Measurements from ENCODE around the gene CDH26. TPM values are rescaled to one million over a fixed set of nuclear protein-coding genes. Genes with fewer than 3 reads are reported as not detected.

The CDH26 gene
- total and polyA plus RNA-seq, 10 of the 15 experiments (the other 5 are each of a cell fraction or from before 2014, with no cell fraction given): 0.03 to 0.19 (median 0.08) TPM; not detected in 4

DNA sequence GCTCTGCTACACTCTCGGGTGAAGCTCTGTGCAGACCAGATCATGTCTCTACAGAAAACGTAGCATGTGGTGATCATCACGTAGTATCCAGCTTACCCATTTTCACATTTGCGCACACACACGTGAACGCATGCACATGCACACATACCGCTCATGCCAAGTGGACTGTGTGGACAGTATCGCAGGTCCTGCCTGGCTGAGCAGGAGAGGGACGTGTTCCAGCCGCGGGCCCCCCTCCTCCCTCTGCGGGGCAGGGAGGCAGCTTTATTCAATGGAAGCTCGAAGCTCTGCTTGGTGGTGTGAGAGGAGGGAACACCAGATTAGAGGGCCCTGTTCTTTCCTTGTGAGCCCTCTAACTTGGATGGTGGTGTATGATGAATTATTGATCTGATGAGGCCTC is 51.1 kb downstream of the CDH26 start (continued):
- TF ChIP-seq, protein P1, sequence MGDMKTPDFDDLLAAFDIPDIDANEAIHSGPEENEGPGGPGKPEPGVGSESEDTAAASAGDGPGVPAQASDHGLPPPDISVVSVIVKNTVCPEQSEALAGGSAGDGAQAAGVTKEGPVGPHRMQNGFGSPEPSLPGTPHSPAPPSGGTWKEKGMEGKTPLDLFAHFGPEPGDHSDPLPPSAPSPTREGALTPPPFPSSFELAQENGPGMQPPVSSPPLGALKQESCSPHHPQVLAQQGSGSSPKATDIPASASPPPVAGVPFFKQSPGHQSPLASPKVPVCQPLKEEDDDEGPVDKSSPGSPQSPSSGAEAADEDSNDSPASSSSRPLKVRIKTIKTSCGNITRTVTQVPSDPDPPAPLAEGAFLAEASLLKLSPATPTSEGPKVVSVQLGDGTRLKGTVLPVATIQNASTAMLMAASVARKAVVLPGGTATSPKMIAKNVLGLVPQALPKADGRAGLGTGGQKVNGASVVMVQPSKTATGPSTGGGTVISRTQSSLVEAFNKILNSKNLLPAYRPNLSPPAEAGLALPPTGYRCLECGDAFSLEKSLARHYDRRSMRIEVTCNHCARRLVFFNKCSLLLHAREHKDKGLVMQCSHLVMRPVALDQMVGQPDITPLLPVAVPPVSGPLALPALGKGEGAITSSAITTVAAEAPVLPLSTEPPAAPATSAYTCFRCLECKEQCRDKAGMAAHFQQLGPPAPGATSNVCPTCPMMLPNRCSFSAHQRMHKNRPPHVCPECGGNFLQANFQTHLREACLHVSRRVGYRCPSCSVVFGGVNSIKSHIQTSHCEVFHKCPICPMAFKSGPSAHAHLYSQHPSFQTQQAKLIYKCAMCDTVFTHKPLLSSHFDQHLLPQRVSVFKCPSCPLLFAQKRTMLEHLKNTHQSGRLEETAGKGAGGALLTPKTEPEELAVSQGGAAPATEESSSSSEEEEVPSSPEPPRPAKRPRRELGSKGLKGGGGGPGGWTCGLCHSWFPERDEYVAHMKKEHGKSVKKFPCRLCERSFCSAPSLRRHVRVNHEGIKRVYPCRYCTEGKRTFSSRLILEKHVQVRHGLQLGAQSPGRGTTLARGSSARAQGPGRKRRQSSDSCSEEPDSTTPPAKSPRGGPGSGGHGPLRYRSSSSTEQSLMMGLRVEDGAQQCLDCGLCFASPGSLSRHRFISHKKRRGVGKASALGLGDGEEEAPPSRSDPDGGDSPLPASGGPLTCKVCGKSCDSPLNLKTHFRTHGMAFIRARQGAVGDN (IDR thresholded peaks at IDR 0.05): no peak
- TF ChIP-seq, protein P2, sequence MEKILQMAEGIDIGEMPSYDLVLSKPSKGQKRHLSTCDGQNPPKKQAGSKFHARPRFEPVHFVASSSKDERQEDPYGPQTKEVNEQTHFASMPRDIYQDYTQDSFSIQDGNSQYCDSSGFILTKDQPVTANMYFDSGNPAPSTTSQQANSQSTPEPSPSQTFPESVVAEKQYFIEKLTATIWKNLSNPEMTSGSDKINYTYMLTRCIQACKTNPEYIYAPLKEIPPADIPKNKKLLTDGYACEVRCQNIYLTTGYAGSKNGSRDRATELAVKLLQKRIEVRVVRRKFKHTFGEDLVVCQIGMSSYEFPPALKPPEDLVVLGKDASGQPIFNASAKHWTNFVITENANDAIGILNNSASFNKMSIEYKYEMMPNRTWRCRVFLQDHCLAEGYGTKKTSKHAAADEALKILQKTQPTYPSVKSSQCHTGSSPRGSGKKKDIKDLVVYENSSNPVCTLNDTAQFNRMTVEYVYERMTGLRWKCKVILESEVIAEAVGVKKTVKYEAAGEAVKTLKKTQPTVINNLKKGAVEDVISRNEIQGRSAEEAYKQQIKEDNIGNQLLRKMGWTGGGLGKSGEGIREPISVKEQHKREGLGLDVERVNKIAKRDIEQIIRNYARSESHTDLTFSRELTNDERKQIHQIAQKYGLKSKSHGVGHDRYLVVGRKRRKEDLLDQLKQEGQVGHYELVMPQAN (conservative IDR thresholded peaks at IDR 0.05): no peak

DNA sequence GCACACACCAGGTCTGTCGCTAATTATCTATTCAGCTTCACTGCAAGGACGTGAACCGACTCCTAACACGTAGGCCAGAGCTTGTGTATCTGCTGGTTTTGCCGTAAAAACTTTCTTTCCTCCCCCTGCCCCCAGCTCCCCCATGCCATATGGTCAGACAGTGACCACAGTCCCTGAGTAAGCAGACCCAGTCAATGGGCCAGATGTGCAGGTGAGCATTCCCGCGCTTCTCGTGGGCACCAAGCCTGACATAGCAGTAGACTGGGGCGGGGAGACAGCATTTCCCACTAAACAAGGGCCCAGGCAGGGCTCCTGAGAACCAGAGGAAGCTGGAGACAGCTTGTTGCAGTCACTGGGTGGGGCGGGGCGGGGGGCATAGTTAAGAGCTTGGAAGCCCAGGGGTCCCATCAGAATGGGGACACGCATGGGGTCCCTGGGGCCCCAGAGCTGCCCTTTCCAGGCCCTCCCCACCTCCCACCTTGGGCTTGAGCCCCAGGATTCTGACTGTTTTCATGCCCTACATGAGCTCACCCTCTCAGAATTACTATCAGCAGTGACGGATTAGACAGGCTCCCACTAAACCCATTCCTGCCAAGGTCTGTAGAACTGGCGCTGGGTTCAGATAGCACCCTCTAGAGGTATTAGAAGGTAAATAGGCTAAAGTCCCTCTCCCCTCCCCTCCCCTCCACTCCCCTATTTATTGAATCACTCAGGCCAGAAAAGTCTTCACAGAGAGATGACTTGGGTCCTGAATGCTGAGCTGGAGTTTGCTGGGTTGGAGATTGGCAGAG is 51.8 kb downstream of the CDH26 start:
- POLR2A ChIA-PET: no interaction called here
- Histone ChIP-seq H4K20me1 (ENCODE audit: control insufficient read depth, insufficient read depth) (no peaks in the 10 kb centered on the region), H3K4me1 (ENCODE audit: control insufficient read depth, insufficient read depth, low read length) (no peaks in the 10 kb centered on the region), H3K9me3 (replicated peaks; ENCODE audit: control insufficient read depth, insufficient read depth, low read length) (no peaks in the 10 kb centered on the region), H3K27ac (ENCODE audit: control insufficient read depth, insufficient read depth) (no peak overlapping the region), H3K36me3 (ENCODE audit: control insufficient read depth in 2 of 2, insufficient read depth in 2 of 2, low read length in 1 of 2) (no peaks in the 10 kb centered on the region), H3K27me3 (replicated peaks in 1 of 2; ENCODE audit: control insufficient read depth in 2 of 2, insufficient read depth in 2 of 2, low read length in 1 of 2) (no peaks in the 10 kb centered on the region), H3K9ac (ENCODE audit: control insufficient read depth, insufficient read depth, low read length) (no peak overlapping the region), H3K79me2 (ENCODE audit: control insufficient read depth, insufficient read depth, low read length) (no peaks in the 10 kb centered on the region), H3K4me3 (no peak overlapping the region), H2AFZ (ENCODE audit: control insufficient read depth, low read depth, low read length) (no peak overlapping the region), H3K4me2 (ENCODE audit: control insufficient read depth, insufficient read depth) (no peak overlapping the region)
- in situ Hi-C loops (cut with MboI) (no loop called here), intact Hi-C loops (cut with micrococcal nuclease; ENCODE audit: unreplicated experiment) (no loop called here)
- TF ChIP-seq, protein P3, sequence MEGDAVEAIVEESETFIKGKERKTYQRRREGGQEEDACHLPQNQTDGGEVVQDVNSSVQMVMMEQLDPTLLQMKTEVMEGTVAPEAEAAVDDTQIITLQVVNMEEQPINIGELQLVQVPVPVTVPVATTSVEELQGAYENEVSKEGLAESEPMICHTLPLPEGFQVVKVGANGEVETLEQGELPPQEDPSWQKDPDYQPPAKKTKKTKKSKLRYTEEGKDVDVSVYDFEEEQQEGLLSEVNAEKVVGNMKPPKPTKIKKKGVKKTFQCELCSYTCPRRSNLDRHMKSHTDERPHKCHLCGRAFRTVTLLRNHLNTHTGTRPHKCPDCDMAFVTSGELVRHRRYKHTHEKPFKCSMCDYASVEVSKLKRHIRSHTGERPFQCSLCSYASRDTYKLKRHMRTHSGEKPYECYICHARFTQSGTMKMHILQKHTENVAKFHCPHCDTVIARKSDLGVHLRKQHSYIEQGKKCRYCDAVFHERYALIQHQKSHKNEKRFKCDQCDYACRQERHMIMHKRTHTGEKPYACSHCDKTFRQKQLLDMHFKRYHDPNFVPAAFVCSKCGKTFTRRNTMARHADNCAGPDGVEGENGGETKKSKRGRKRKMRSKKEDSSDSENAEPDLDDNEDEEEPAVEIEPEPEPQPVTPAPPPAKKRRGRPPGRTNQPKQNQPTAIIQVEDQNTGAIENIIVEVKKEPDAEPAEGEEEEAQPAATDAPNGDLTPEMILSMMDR (IDR thresholded peaks at IDR 0.05 in 2 of 3, conservative IDR thresholded peaks at IDR 0.05 in 1 of 3; ENCODE audit: control insufficient read depth in 2 of 3, extremely low read depth in 1 of 3, insufficient read depth in 1 of 3, low read depth in 3 of 3, low read length in 3 of 3): peak; percentile 8 to 34 (median 11); a peak in 3 of 6 replicates
- TF ChIP-seq, protein P4, sequence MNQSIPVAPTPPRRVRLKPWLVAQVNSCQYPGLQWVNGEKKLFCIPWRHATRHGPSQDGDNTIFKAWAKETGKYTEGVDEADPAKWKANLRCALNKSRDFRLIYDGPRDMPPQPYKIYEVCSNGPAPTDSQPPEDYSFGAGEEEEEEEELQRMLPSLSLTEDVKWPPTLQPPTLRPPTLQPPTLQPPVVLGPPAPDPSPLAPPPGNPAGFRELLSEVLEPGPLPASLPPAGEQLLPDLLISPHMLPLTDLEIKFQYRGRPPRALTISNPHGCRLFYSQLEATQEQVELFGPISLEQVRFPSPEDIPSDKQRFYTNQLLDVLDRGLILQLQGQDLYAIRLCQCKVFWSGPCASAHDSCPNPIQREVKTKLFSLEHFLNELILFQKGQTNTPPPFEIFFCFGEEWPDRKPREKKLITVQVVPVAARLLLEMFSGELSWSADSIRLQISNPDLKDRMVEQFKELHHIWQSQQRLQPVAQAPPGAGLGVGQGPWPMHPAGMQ (IDR thresholded peaks at IDR 0.05; ENCODE audit: borderline replicate concordance): no peak
- peak; percentile 52; the same call in 2 of the 3 replicates for ATAC-seq
- DNase-seq (ENCODE audit: low read depth, low spot score): no peak
- BruUV-seq (replicated peaks): no TSS peak
- CTCF ChIA-PET: interaction anchor here (1.1 to 3.2 kb wide), 4 partner anchors 14 to 60 kb away, joined by 4 to 12 read pairs (median 6); no protein-coding TSS in a partner anchor
- FAIRE-seq: no peak
- RAD21 ChIA-PET (ENCODE audit: unreplicated experiment): no interaction called here
- 36% methylated on average over 11 of the region's 14 CpGs for WGBS (ENCODE audit: insufficient coverage, insufficient replicate concordance, low lambda C conversion rate, missing lambda C conversion rate)
- SMC1A ChIA-PET (ENCODE audit: uncharacterized antibody, unreplicated experiment): interaction anchor here (0.6 to 1.0 kb wide), 3 partner anchors 11 to 46 kb away, joined by 3 to 4 read pairs (median 3); no protein-coding TSS in a partner anchor
